Skeletal muscle tissue (tissue), 4 donors: ENCODE results near the gene GRWD1. TPM values are rescaled to one million over a fixed set of nuclear protein-coding genes. Genes with fewer than 3 reads are reported as not detected.

ENCODE experiments used
- H3K27ac ChIP-seq: one replicate; pipeline ENCODE4 v1.7.0; 2013; ENCODE audit warnings: mild to moderate bottlenecking, low read depth, low read length, inconsistent platforms
- H3K27me3 ChIP-seq, 3 donors: one replicate each; pipeline ENCODE4 v1.7.0; 2013; ENCODE audit warnings: low read length in 3 of 3; ENCODE audit not compliant: control insufficient read depth in 3 of 3, insufficient read depth in 3 of 3
- H3K36me3 ChIP-seq, 3 donors: one replicate each; pipeline ENCODE4 v1.7.0; 2013; ENCODE audit warnings: low read length in 3 of 3; ENCODE audit not compliant: control insufficient read depth in 3 of 3, insufficient read depth in 3 of 3
- H3K4me1 ChIP-seq, 3 donors: one replicate each; pipeline ENCODE4 v1.7.0; 2013; ENCODE audit warnings: low read length in 3 of 3, mild to moderate bottlenecking in 3 of 3; ENCODE audit not compliant: control insufficient read depth in 3 of 3, insufficient read depth in 3 of 3
- H3K4me3 ChIP-seq, 3 donors: one replicate each; pipeline ENCODE4 v1.7.0; 2013; ENCODE audit warnings: low read length in 3 of 3
- H3K9ac ChIP-seq, 3 donors: one replicate each; pipeline ENCODE4 v1.7.0; 2013; ENCODE audit warnings: low read length in 3 of 3, mild to moderate bottlenecking in 3 of 3, moderate library complexity in 2 of 3, low read depth in 1 of 3
- H3K9me3 ChIP-seq, 3 donors: one replicate each; pipeline ENCODE4 v1.7.0; 2013; ENCODE audit warnings: low read length in 3 of 3; ENCODE audit not compliant: control insufficient read depth in 3 of 3
- total RNA-seq: library from RNA; depleted of rRNA; stranded (reverse); fragments of >200 nt; gene quantifications from one replicate; pipeline ENCODE4 v1.2.3, GENCODE V29; 2014
- donor health status: Osteomylitis.

GRWD1 gene
- total RNA-seq, 1 donor from 2014 or later, result 8.4 TPM

- peak overlapping the region; percentile 78 to 85 (median 80) for H3K4me3 ChIP-seq
- H3K27ac ChIP-seq, result peak overlapping the region; percentile 96
- peak overlapping the region; percentile 83 to 95 (median 91) for H3K9ac ChIP-seq
- peaks cover 30 to 35% (median 34%) of the 10 kb centered on the region in 3 donors for H3K36me3 ChIP-seq
- peaks cover 15 to 19% (median 17%) of the 10 kb centered on the region in 3 donors for H3K4me1 ChIP-seq
- H3K9me3 ChIP-seq, result no peaks in the 10 kb centered on the region
- no peaks in the 10 kb centered on the region for H3K27me3 ChIP-seq
These were observed 23.0 kb downstream of the GRWD1 start for GRCh38 chr19:48468772-48469288.

DNA sequence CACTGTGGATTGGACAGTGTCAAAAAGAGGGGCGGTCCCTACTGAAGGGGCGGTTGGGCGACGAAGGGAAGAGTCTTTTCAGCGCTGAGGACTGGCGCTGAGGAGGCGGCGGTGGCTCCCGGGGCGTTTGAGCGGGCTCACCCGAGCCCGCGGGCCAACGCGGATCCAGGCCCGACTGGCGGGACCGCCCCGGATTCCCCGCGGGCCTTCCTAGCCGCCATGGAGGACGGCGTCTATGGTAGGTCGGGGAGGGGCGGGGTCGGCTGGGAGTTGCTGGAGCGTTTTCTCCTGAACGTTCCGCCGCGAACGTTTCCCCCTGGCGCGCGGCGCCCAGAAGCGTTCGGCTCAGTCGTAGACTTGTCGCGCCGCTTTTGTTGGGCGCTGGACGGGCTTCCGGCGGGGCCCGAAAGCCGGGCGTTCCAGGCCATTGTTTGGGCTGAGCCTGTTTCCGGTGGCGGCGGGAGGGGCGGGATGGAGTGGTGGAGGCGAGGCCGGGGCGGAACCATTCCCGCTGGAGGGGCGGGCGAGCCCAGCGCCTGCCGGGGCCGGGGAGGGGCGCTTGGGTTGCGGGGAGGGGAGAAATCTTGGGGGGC is 23.6 kb downstream of the GRWD1 start, which contains the start of gene CYTH2:
TSS of gene CYTH2 (plus strand) at position 81 of the 593 bp plus-strand sequence. CDS start at position 220, 139 bp downstream.
- Histone ChIP-seq H3K4me3 (peak within 1 kb of the TSS; percentile 78 to 85 (median 82)), H3K4me1 (peaks cover 15 to 19% (median 17%) of the 10 kb centered on the region in 3 donors), H3K9ac (peak within 1 kb of the TSS; percentile 83 to 95 (median 91)), H3K9me3 (no peaks in the 10 kb centered on the region), H3K27ac (peak within 1 kb of the TSS; percentile 96), H3K27me3 (no peaks in the 10 kb centered on the region), H3K36me3 (peaks cover 35 to 41% (median 39%) of the 10 kb centered on the region in 3 donors)

- Histone ChIP-seq H3K27me3 (no peaks in the 10 kb centered on the region), H3K9ac (peak overlapping the region; percentile 68 to 91 (median 80)), H3K4me3 (peak overlapping the region; percentile 70 to 82 (median 78)), H3K9me3 (no peaks in the 10 kb centered on the region), H3K4me1 (peaks cover 15 to 19% (median 17%) of the 10 kb centered on the region in 3 donors), H3K27ac (peak overlapping the region; percentile 96), H3K36me3 (peaks cover 43 to 48% (median 47%) of the 10 kb centered on the region in 3 donors)
These were observed 24.3 kb downstream of the GRWD1 start for GRCh38 chr19:48469934-48470680.

DNA sequence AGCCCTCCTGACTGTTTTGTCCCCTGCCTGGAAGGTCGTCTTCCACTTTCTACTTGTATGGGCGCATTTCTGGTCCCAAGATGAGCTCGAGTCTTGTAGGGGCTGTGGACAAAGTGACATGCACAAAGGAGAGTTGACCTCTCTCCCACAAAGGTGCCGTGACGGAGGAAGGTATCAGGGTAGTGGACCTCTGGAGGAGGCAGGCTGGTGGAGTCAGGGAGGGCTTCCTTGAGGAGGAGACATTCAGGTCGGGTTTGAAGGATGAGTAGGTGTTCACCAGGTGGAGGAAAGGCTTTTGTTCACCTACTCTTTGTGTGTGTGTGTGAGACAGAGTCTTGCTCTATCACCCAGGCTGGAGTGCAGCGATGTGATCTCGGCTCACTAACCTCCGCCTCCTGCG is 25.1 kb downstream of the GRWD1 start:
- Histone ChIP-seq H3K9ac (no peak overlapping the region), H3K27ac (no peak overlapping the region), H3K36me3 (peaks cover 50 to 55% (median 54%) of the 10 kb centered on the region in 3 donors), H3K27me3 (no peaks in the 10 kb centered on the region), H3K9me3 (no peaks in the 10 kb centered on the region), H3K4me3 (no peak overlapping the region), H3K4me1 (peaks cover 15 to 19% (median 17%) of the 10 kb centered on the region in 3 donors)

GRCh38 chr19:48471836-48472235 is 26.1 kb downstream of the GRWD1 start:
- Histone ChIP-seq H3K9me3 (no peaks in the 10 kb centered on the region), H3K27me3 (no peaks in the 10 kb centered on the region), H3K36me3 (peaks cover 55 to 62% (median 62%) of the 10 kb centered on the region in 3 donors), H3K9ac (no peak overlapping the region), H3K27ac (no peak overlapping the region), H3K4me1 (peaks cover 15 to 19% (median 17%) of the 10 kb centered on the region in 3 donors), H3K4me3 (no peak overlapping the region)

- Histone ChIP-seq H3K4me1 (peaks cover 12 to 16% (median 15%) of the 10 kb centered on the region in 3 donors), H3K36me3 (peaks cover 66 to 70% (median 68%) of the 10 kb centered on the region in 3 donors), H3K9me3 (no peaks in the 10 kb centered on the region), H3K4me3 (no peak overlapping the region), H3K27ac (no peak overlapping the region), H3K9ac (no peak overlapping the region), H3K27me3 (no peaks in the 10 kb centered on the region)
These were observed 27.6 kb downstream of the GRWD1 start for GRCh38 chr19:48473161-48473966.

DNA sequence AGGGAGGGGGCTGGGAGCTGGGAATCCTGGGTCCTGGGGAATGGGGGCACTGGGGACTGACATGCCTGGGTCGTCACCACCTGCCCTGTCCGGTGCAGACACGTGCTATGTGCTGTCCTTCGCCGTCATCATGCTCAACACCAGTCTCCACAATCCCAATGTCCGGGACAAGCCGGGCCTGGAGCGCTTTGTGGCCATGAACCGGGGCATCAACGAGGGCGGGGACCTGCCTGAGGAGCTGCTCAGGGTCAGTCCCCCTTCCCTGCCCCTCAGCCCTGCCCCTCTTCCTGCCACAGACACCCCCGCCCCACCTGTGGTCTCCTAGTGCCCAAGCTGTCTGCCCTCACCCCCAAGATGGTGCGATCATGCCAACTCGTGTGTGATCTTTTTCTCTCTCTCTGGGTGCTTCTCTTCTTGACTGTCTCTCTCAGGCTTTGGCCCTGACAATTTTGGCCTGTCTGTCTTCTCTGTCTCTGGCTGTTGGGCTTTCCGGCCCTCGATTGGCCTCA is 28.4 kb downstream of the GRWD1 start:
- Histone ChIP-seq H3K27me3 (no peaks in the 10 kb centered on the region), H3K4me3 (no peak overlapping the region), H3K4me1 (peaks cover 9 to 13% (median 12%) of the 10 kb centered on the region in 3 donors), H3K27ac (no peak overlapping the region), H3K9ac (no peak overlapping the region), H3K9me3 (no peaks in the 10 kb centered on the region), H3K36me3 (peaks cover 66 to 71% (median 68%) of the 10 kb centered on the region in 3 donors)

DNA sequence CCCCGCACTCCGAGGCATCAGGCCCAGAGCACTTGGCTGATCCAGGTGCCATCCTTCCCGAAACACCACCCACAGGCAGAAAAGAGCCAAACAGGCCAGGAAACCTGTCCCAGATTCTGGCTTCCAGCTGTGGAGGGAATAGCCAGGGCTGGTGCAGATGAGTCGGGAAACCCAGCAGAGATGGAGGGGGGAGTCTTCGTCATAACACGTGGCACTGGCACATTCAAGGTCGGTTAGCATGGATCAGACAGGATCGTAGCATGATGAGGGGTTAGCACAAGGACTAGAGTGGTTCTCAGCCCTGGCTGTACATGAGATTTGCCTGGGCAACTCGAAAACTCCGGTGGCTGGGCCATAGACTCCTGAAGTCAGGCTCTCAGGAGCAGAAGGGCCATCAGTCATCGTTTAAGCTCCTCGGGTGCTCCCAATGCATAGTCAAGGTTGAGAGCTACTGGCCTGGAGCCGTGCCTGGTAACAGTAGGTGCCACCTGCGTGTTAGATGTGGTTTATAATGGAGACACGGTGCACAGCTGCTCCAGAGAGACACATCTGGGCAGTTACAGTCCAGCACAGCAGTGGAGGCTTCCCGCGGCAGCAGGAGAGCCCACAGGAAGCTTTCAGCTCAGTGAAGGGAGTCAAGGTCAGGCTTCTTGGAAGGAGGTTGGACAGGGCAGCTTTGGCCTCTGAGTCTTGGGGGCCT is 29.7 kb downstream of the GRWD1 start:
- H3K9ac ChIP-seq, result no peak overlapping the region
- H3K27me3 ChIP-seq, result no peaks in the 10 kb centered on the region
- H3K36me3 ChIP-seq, result peaks cover 68 to 69% (median 69%) of the 10 kb centered on the region in 3 donors
- H3K27ac ChIP-seq, result no peak overlapping the region
- no peaks in the 10 kb centered on the region for H3K9me3 ChIP-seq
- peaks cover 4 to 10% (median 6%) of the 10 kb centered on the region in 3 donors for H3K4me1 ChIP-seq
- no peak overlapping the region for H3K4me3 ChIP-seq

DNA sequence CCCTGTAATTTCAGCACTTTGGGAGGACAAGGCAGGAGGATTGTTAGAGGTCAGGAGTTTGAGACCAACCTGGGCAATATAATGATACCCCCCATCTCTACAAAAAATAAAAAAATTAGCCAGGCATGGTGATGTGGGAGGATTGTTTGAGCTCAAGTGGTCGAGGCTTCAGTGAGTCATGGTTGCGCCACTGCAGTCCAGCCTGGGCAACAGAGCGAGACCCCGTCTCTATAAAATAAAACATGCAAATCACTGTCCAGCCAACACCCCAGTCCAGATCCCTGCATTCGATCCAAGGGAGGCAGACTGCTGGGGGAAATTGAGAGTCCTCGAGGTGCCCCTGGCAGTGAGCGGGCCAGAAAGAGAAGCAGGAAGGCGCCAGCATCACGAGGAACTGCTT is 30.4 kb downstream of the GRWD1 start:
- H3K27ac ChIP-seq, result no peak overlapping the region
- H3K4me3 ChIP-seq, result no peak overlapping the region
- H3K36me3 ChIP-seq, result peaks cover 62 to 63% (median 62%) of the 10 kb centered on the region in 3 donors
- peaks cover 3 to 12% (median 10%) of the 10 kb centered on the region in 3 donors for H3K4me1 ChIP-seq
- H3K9me3 ChIP-seq, result no peaks in the 10 kb centered on the region
- no peak overlapping the region for H3K9ac ChIP-seq
- no peaks in the 10 kb centered on the region for H3K27me3 ChIP-seq
